ENCODE results near the gene GLI3.

DNA sequence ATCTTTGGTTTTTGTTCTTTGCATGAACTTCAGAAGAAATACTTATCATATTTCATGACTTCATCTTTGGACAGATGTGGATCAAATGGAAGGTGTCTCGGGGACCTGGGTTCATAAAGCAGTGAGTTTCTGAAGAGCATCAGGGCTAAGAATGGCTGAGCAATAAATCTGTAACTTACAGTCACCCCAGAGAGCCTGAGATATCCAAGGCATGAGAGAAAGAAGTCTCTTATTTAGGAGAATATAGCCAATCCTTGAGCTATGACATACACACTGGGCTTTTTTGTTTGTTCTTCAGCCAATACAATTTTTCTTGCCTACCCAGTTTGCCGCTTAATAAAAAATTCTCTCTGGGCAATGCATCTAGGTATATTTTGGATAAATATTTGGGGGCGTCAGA, 281.6 kb downstream of the GLI3 start:
- TF ChIP-seq MAFK (IDR thresholded peaks at IDR 0.05; ENCODE audit: low read depth, low read length): no peak
- TF ChIP-seq, protein P1, sequence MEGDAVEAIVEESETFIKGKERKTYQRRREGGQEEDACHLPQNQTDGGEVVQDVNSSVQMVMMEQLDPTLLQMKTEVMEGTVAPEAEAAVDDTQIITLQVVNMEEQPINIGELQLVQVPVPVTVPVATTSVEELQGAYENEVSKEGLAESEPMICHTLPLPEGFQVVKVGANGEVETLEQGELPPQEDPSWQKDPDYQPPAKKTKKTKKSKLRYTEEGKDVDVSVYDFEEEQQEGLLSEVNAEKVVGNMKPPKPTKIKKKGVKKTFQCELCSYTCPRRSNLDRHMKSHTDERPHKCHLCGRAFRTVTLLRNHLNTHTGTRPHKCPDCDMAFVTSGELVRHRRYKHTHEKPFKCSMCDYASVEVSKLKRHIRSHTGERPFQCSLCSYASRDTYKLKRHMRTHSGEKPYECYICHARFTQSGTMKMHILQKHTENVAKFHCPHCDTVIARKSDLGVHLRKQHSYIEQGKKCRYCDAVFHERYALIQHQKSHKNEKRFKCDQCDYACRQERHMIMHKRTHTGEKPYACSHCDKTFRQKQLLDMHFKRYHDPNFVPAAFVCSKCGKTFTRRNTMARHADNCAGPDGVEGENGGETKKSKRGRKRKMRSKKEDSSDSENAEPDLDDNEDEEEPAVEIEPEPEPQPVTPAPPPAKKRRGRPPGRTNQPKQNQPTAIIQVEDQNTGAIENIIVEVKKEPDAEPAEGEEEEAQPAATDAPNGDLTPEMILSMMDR (conservative IDR thresholded peaks at IDR 0.05; ENCODE audit: low read depth, low read length): no peak
- TF ChIP-seq MXI1 (IDR thresholded peaks at IDR 0.05; ENCODE audit: borderline replicate concordance, low read depth, low read length): no peak
- no peak for TF ChIP-seq SMC3 (IDR thresholded peaks at IDR 0.05; ENCODE audit: low read depth, low read length)
- TF ChIP-seq, protein P2, sequence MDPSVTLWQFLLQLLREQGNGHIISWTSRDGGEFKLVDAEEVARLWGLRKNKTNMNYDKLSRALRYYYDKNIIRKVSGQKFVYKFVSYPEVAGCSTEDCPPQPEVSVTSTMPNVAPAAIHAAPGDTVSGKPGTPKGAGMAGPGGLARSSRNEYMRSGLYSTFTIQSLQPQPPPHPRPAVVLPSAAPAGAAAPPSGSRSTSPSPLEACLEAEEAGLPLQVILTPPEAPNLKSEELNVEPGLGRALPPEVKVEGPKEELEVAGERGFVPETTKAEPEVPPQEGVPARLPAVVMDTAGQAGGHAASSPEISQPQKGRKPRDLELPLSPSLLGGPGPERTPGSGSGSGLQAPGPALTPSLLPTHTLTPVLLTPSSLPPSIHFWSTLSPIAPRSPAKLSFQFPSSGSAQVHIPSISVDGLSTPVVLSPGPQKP (IDR thresholded peaks at IDR 0.05; ENCODE audit: borderline replicate concordance, low read depth, low read length): no peak
- no peak for TF ChIP-seq POLR2A (IDR thresholded peaks at IDR 0.05; ENCODE audit: low read depth, low read length)

All from IMR-90 (cell line).